Prostate gland (tissue), 2 donors: Measurements from ENCODE around the gene DLX1. TPM values are rescaled to one million over a fixed set of nuclear protein-coding genes. Genes with fewer than 3 reads are reported as not detected.

Source experiments
- DNase-seq: peaks from one replicate; pipeline ENCODE4 v3.0.0-alpha.2; 2019; ENCODE audit warnings: low spot score
- H3K27ac ChIP-seq, 2 donors: fragments of 200-600 bp; sonication (generic); 2 replicates each; pipeline ENCODE4 v1.5.1; 2017 to 2019
- H3K27me3 ChIP-seq: fragments of 200-600 bp; sonication (generic); replicated peaks from 2 replicates; pipeline ENCODE4 v1.5.1; 2019; ENCODE audit not compliant: insufficient read depth
- H3K36me3 ChIP-seq, 2 donors: fragments of 200-600 bp; sonication (generic); 1 replicate in 1 of 2; 2 replicates in 1 of 2; pipeline versions ENCODE4 v1.5.1 to v1.8.1; 2017 to 2019
- H3K4me1 ChIP-seq: fragments of 200-600 bp; sonication (generic); replicated peaks from 2 replicates; pipeline ENCODE4 v1.5.1; 2019
- H3K4me3 ChIP-seq, 2 donors: fragments of 200-600 bp; sonication (generic); 2 replicates each; pipeline ENCODE4 v1.5.1; 2017 to 2019
- H3K9me3 ChIP-seq: fragments of 200-600 bp; sonication (generic); 2 replicates; pipeline ENCODE4 v1.5.1; 2017
- POLR2A ChIP-seq: fragments of 450-650 bp; IDR thresholded peaks from one replicate; pipeline ENCODE4 v1.6.1; 2016; ENCODE audit warnings: antibody characterized with exemption, mild to moderate bottlenecking
- POLR2AphosphoS5 ChIP-seq: sonication (generic); formaldehyde crosslinking; IDR thresholded peaks from one replicate; pipeline ENCODE4 v1.6.1; 2017; ENCODE audit warnings: antibody characterized with exemption
- WGBS: methylation state at CpG from one replicate; pipeline ENCODE4 v1.1.5; 2018; 5-methylcytosine and 5-hydroxymethylcytosine counted together
- intact Hi-C: fragments of 100-400 bp; cut with DNase I; formaldehyde crosslinking; loops from one replicate; pipeline ENCODE4 v1.14.2; 2022
- total RNA-seq, 2 donors: library from RNA; depleted of rRNA; stranded (reverse); fragments of >200 nt; gene quantifications; one replicate each; pipeline ENCODE4 v1.1.0, GENCODE V29; 2016
- TF ChIP-seq, protein P1 (sequence below), 4 experiments: fragments of 200-600 bp in 2 of 4; fragments of 450-650 bp in 2 of 4; sonication (generic) in 2 of 4; IDR thresholded peaks; 1 replicate in 3 of 4; 2 replicates in 1 of 4; pipeline ENCODE4 v1.5.1; 2016 to 2019; ENCODE audit warnings: antibody characterized with exemption in 4 of 4, mild to moderate bottlenecking in 2 of 4, moderate library complexity in 2 of 4

The DLX1 gene
- total RNA-seq, 2 donors from 2014 or later = 1.3 TPM; not detected in 1

DNA sequence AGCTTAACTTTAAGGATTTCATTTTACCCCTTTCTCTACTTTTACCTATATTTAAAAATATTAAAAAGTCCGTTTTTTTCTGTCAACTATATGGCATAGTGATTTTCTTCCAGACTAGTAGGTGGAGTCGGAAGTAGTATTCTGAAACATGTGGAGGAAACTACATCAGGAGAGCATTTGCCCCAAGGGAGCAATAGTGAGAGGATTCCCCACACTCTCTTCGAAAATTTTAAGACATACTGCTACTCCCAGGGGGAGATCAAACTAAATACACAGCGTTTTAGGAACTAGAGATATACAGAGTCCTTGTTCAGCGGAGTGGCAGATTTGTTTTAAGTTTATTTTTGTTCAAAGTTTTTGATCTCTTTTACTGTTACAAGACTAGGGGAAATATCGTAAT, 45.0 kb upstream of the DLX1 start:
- Histone ChIP-seq H3K27ac (no peak overlapping the region), H3K36me3 (no peaks in the 10 kb centered on the region), H3K27me3 (no peaks in the 10 kb centered on the region), H3K9me3 (no peaks in the 10 kb centered on the region), H3K4me1 (no peaks in the 10 kb centered on the region), H3K4me3 (no peak overlapping the region)
- no peak for DNase-seq
- 84% methylated on average over 6 of the region's 6 CpGs for WGBS
- TF ChIP-seq POLR2AphosphoS5 = no peak
- no peak for TF ChIP-seq POLR2A
- TF ChIP-seq, protein P1, sequence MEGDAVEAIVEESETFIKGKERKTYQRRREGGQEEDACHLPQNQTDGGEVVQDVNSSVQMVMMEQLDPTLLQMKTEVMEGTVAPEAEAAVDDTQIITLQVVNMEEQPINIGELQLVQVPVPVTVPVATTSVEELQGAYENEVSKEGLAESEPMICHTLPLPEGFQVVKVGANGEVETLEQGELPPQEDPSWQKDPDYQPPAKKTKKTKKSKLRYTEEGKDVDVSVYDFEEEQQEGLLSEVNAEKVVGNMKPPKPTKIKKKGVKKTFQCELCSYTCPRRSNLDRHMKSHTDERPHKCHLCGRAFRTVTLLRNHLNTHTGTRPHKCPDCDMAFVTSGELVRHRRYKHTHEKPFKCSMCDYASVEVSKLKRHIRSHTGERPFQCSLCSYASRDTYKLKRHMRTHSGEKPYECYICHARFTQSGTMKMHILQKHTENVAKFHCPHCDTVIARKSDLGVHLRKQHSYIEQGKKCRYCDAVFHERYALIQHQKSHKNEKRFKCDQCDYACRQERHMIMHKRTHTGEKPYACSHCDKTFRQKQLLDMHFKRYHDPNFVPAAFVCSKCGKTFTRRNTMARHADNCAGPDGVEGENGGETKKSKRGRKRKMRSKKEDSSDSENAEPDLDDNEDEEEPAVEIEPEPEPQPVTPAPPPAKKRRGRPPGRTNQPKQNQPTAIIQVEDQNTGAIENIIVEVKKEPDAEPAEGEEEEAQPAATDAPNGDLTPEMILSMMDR (IDR thresholded peaks at IDR 0.05) = no peak
- intact Hi-C loops = no loop called here

DNA sequence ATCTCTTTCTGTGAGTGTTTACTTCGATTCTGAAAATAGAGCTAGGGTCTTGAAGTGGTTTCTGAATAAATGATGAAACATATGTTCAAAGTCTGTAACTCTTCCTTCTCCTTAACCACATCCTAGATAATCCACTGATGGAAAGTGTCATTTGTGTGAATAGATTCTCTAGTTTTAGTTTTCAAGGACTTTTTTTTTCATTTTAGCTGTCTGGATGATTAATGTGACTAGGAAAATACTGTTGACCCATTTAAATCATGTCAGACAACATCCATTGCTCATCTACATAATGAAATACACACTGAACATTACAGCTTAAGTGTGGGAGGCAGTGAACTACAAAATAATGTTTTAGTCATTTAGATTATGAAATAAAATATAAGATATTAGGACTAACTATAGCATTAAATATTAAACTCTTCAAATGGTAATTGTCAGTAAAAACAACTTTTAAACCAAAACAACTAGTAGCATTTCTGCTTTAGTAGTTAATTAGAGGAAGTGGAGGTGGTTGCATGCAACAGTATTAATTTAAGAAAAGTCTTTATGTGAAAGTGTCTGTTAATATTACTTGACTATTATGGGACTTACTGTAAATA, 39.1 kb upstream of the DLX1 start:
- no peaks in the 10 kb centered on the region for H3K27me3 ChIP-seq
- no peaks in the 10 kb centered on the region for H3K36me3 ChIP-seq
- H3K9me3 ChIP-seq = no peaks in the 10 kb centered on the region
- H3K4me1 ChIP-seq = no peaks in the 10 kb centered on the region
- no peak for DNase-seq
- intact Hi-C loops = no loop called here
- no peak for TF ChIP-seq POLR2AphosphoS5
- no peak for TF ChIP-seq POLR2A
- TF ChIP-seq, protein P1 (IDR thresholded peaks at IDR 0.05) = no peak
- H3K4me3 ChIP-seq = no peak overlapping the region
- WGBS = 61% methylated on average over 1 of the region's 1 CpG
- H3K27ac ChIP-seq = no peak overlapping the region

DNA sequence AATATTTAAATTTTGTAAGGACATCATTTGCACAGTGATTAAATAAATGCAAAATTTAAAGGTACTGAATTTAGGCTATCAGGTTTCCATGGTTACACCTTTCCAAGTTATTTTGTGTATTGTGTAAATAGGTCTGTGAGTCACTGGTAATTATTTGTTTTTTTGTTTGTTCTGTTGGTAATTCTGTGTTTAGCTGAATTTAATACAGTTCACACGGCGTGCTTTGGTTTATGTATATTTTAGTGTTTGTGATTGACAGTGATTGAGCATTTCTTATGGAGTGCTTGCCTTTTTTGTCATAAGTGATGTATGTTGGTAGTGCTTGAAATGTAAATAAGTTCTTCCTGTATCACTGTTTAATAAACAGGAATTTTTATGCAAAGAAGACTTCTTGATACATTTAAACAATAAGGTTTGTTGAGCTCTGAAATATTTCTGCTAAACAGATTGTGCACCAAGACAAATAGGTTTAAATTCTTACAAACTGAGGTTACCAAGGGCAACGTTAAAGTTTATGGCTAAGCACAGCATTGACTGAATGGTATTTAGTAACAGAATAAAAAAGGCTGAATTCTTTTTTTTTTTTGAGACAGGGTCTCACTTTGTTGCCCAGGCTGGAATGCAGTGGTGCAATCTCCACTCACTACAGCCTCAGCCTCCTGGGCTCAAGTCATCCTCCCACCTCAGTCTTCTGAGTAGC, 38.3 kb upstream of the DLX1 start:
- TF ChIP-seq, protein P1 (IDR thresholded peaks at IDR 0.05) = no peak
- no peak for TF ChIP-seq POLR2AphosphoS5
- Histone ChIP-seq H3K27ac (no peak overlapping the region), H3K36me3 (no peaks in the 10 kb centered on the region), H3K4me3 (no peak overlapping the region), H3K9me3 (no peaks in the 10 kb centered on the region), H3K4me1 (no peaks in the 10 kb centered on the region), H3K27me3 (no peaks in the 10 kb centered on the region)
- intact Hi-C loops = no loop called here
- DNase-seq = no peak
- 73% methylated on average over 3 of the region's 3 CpGs for WGBS

- Histone ChIP-seq H3K4me1 (no peaks in the 10 kb centered on the region), H3K36me3 (no peaks in the 10 kb centered on the region), H3K9me3 (no peaks in the 10 kb centered on the region), H3K4me3 (no peak overlapping the region), H3K27ac (no peak overlapping the region), H3K27me3 (no peaks in the 10 kb centered on the region)
- WGBS = 98% methylated on average over 8 of the region's 8 CpGs
- DNase-seq = no peak
- intact Hi-C loops = no loop called here
- TF ChIP-seq POLR2A = no peak
- TF ChIP-seq, protein P1 (IDR thresholded peaks at IDR 0.05) = no peak
- TF ChIP-seq POLR2AphosphoS5 = no peak
Observed at GRCh38 chr2:172047566-172048507, 37.5 kb upstream of the DLX1 start.
